Omental fat pad (tissue), 4 donors: ENCODE results near the gene ARIH2. TPM values are rescaled to one million over a fixed set of nuclear protein-coding genes. Genes with fewer than 3 reads are reported as not detected.

ENCODE experiments used
- ATAC-seq: fragments of 150-250 bp; one replicate; pipeline ENCODE4 v1.9.1; 2016; ENCODE audit warnings: mild to moderate bottlenecking, moderate library complexity; ENCODE audit not compliant: low FRiP score
- DNase-seq: peaks from one replicate; pipeline ENCODE4 v3.0.0-alpha.2; 2019; ENCODE audit warnings: low spot score
- CTCF ChIP-seq, 3 donors: fragments of 450-650 bp; IDR thresholded peaks; one replicate each; pipeline ENCODE4 v1.5.1; 2016 to 2017; ENCODE audit warnings: antibody characterized with exemption in 3 of 3, mild to moderate bottlenecking in 3 of 3, moderate library complexity in 2 of 3
- total RNA-seq, 4 donors: library from RNA; depleted of rRNA; stranded (reverse); fragments of >200 nt; gene quantifications; one replicate each; pipeline ENCODE4 v1.1.0, GENCODE V29; 2016

The ARIH2 gene
- total RNA-seq, 4 donors from 2014 or later = 80.4 to 122 (median 97.8) TPM

GRCh38 chr3:48885753-48886152 lies 32.9 kb upstream of the ARIH2 start:
- no peak for TF ChIP-seq CTCF (IDR thresholded peaks at IDR 0.05)
- no peak for ATAC-seq
- DNase-seq = no peak

GRCh38 chr3:48891606-48892005 lies 27.0 kb upstream of the ARIH2 start:
- TF ChIP-seq CTCF (IDR thresholded peaks at IDR 0.05) = no peak

GRCh38 chr3:48894516-48894915 lies 24.1 kb upstream of the ARIH2 start:
- ATAC-seq (no peak), DNase-seq (no peak)
- no peak for TF ChIP-seq CTCF (IDR thresholded peaks at IDR 0.05)

More at GRCh38 chr3:48891606-48892005, 27.0 kb upstream of the ARIH2 start:
- DNase-seq (no peak), ATAC-seq (no peak)

- no peak for ATAC-seq
- no peak for TF ChIP-seq CTCF (IDR thresholded peaks at IDR 0.05)
- DNase-seq = no peak
Observed at GRCh38 chr3:48896936-48897335, 21.7 kb upstream of the ARIH2 start.

GRCh38 chr3:48897460-48898376 lies 20.9 kb upstream of the ARIH2 start:
- TF ChIP-seq CTCF (IDR thresholded peaks at IDR 0.05) = no peak
- ATAC-seq = no peak
- no peak for DNase-seq

- TF ChIP-seq CTCF (IDR thresholded peaks at IDR 0.05) = no peak
- DNase-seq (peak; percentile 75), ATAC-seq (peak; percentile 95)
Observed at GRCh38 chr3:48898383-48899234, 20.0 kb upstream of the ARIH2 start, which contains the start of gene SLC25A20. Gene SLC25A20 (minus strand): TSS chr3:48898882. CDS start chr3:48898794, 88 bp downstream.
